ENCODE results near the gene PARS2. TPM values are rescaled to one million over a fixed set of nuclear protein-coding genes. Genes with fewer than 3 reads are reported as not detected.

PARS2 gene
- total RNA-seq, 1 experiment from 2014 or later: 17.2 TPM

DNA sequence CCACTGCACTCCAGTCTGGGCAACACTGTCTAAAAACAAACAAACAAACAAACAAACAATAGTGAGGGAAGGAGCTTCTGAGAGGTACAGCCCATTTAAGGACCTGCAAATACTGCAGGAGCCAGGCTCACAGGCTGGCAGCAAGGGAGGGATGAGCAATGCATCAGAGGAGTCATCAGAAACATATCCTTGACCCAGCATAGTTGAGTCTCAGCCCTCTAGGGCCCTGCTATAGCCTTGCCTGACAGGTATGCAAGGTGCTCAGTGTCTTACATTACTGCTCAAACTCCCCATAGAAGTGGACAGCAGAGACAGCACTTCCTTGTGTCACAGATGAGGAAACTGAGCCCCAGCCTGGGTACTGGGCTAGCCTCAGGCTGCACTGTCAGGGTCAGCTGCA, 55.9 kb downstream of the PARS2 start:
- DNase-seq (ENCODE audit: low spot score): no peak
- in situ Hi-C loops (cut with HindIII; ENCODE audit: low sequenced_read_pairs): no loop called here

Other genes with a start within 250 kb of the PARS2 start
- 7.1 and 13.6 TPM in 2 replicates for gene ACOT11, start 216.3 kb downstream of the PARS2 start, total RNA-seq (2014; rRNA removed; shearing (Covaris generic))
- gene FAM151A, start 141.0 kb downstream of the PARS2 start, total RNA-seq (2014; rRNA removed; shearing (Covaris generic)): 0.75 and 1.3 TPM in 2 replicates
- gene MROH7, start 122.7 kb downstream of the PARS2 start, total RNA-seq (2014; rRNA removed; shearing (Covaris generic)): not detected in 2 replicates
- gene TTC4, start 48.7 kb downstream of the PARS2 start, total RNA-seq (2014; rRNA removed; shearing (Covaris generic)): 37.5 and 53.5 TPM in 2 replicates
- gene TTC22, start 36.8 kb upstream of the PARS2 start, total RNA-seq (2014; rRNA removed; shearing (Covaris generic)): not detected in 2 replicates
- gene DHCR24, start 122.7 kb upstream of the PARS2 start, total RNA-seq (2014; rRNA removed; shearing (Covaris generic)): 77.8 and 101 TPM in 2 replicates
- gene TMEM61, start 216.1 kb upstream of the PARS2 start, total RNA-seq (2014; rRNA removed; shearing (Covaris generic)): not detected in 2 replicates
- not detected in 2 replicates for gene BSND, start 234.4 kb upstream of the PARS2 start, total RNA-seq (2014; rRNA removed; shearing (Covaris generic))

Data from G401 (cell line).